ENCODE measurements around the gene KCNS3. TPM values are rescaled to one million over a fixed set of nuclear protein-coding genes. Genes with fewer than 3 reads are reported as not detected.

Gene KCNS3
- total and polyA plus RNA-seq, 2 of the 4 experiments (the other 2 are of a cell fraction) = 2.9 to 4.3 TPM

GRCh38 chr2:17858064-17858463 lies 20.4 kb upstream of the KCNS3 start:
- Histone ChIP-seq H3K14ac (replicated peaks; ENCODE audit: low read depth, low read length) (no peak overlapping the region), H2BK5ac (ENCODE audit: low read depth, low read length, poor library complexity, severe bottlenecking) (no peak overlapping the region), H3K79me1 (ENCODE audit: low read depth in 1 of 2, low read length in 2 of 2) (no peaks in the 10 kb centered on the region), H4K91ac (ENCODE audit: insufficient read depth, low read depth, low read length) (no peak overlapping the region), H2AK9ac (replicated peaks; ENCODE audit: low read depth, low read length, poor library complexity) (no peak overlapping the region), H3K4me1 (ENCODE audit: control insufficient read depth, insufficient read depth, low read length) (no peaks in the 10 kb centered on the region), H3K9me3 (ENCODE audit: control insufficient read depth, insufficient read depth, low read length) (no peaks in the 10 kb centered on the region), H3K9me1 (ENCODE audit: insufficient read depth, low read length) (no peaks in the 10 kb centered on the region), H2BK20ac (ENCODE audit: low read depth, low read length) (no peak overlapping the region), H3K4ac (ENCODE audit: low read depth, low read length) (no peak overlapping the region), H3K4me3 (ENCODE audit: insufficient read depth, low read depth, low read length) (no peak overlapping the region), H4K8ac (ENCODE audit: low read depth in 2 of 2, low read length in 2 of 2) (no peak overlapping the region), H2AFZ (replicated peaks; ENCODE audit: low read length, poor library complexity) (no peak overlapping the region), H4K20me1 (ENCODE audit: insufficient read depth, low read length) (no peaks in the 10 kb centered on the region), H2BK120ac (ENCODE audit: low read depth, low read length) (no peak overlapping the region), H3K18ac (ENCODE audit: low read depth, low read length) (no peak overlapping the region), H3K23ac (ENCODE audit: low read depth, low read length) (no peak overlapping the region), H3K36me3 (ENCODE audit: control insufficient read depth, insufficient read depth, low read length) (no peaks in the 10 kb centered on the region), H3K27ac (ENCODE audit: insufficient read depth, low read length) (no peak overlapping the region), H2BK15ac (ENCODE audit: low read depth, low read length) (no peak overlapping the region), H3K27me3 (ENCODE audit: control insufficient read depth, insufficient read depth, low read length) (peaks cover 8% of the 10 kb centered on the region), H3K9ac (ENCODE audit: low read depth, low read length) (no peak overlapping the region), H3K56ac (ENCODE audit: extremely low read depth, insufficient read depth, low read length) (no peak overlapping the region), H3K4me2 (ENCODE audit: low read depth, low read length) (no peak overlapping the region), H2AK5ac (ENCODE audit: low read depth, low read length) (no peak overlapping the region), H4K5ac (ENCODE audit: low read depth, low read length) (no peak overlapping the region)
- intact Hi-C loops (cut with micrococcal nuclease) = no loop called here
- ATAC-seq (ENCODE audit: low read depth) (no peak), DNase-seq (no peak)
- in situ Hi-C loops (cut with MboI; ENCODE audit: low sequenced_read_pairs) = loop anchor here (5.0 to 25.0 kb wide), 2 partner anchors 304 to 524 kb away; no protein-coding TSS in a partner anchor
- ChIA-PET POLR2A (ENCODE audit: unreplicated experiment) (no interaction called here), CTCF (no interaction called here)
- no peak for TF ChIP-seq BHLHE40 (IDR thresholded peaks at IDR 0.05; ENCODE audit: low read depth, low read length)
- no peak for TF ChIP-seq CEBPB (IDR thresholded peaks at IDR 0.05; ENCODE audit: low read depth, low read length)
- TF ChIP-seq RFX5 (IDR thresholded peaks at IDR 0.05; ENCODE audit: low read depth, low read length) = no peak
- TF ChIP-seq NFE2L2 (IDR thresholded peaks at IDR 0.05; ENCODE audit: low read depth, low read length) = no peak
- dilution Hi-C loops (cut with HindIII; ENCODE audit: low sequenced_read_pairs, unreplicated experiment) = no loop called here
- WGBS, 2 experiments (ENCODE audit: extremely low coverage in 2 of 2, insufficient read length in 1 of 2) = no CpG with 5 or more reads among the region's 1 CpG
- no TSS peak for BruUV-seq (replicated peaks)

All from IMR-90 (cell line).